Nucleus accumbens (tissue), 56 donors: ENCODE measurements around the gene SH3BP2.

Source experiments
- DNase-seq, 56 donors: peaks; one replicate each; lab custom pipeline; 2025; lab: John Stamatoyannopoulos, UW

The SH3BP2 gene

GRCh38 chr4:2816401-2816954, 23.6 kb downstream of the SH3BP2 start:
- no peak for DNase-seq

DNA sequence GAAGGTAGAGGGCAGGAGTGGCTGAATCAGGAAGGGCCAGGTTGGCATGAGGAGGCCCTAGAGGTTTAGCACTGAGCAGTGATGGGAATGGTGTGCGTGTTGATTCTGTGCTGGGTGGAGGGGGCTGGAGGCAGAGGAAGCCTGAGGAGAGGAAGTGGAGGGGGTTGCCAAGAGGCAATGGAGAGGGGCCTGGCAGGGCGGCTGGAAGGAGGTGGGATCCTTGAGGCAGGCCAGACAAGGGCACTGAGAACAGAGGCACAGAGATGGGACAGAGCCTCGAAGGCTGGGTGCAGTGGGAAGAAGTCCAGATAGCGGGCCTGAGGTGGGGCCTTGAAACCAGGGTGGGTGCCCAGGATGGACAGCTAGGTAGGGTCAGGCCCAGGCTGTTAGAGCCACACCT, 24.3 kb downstream of the SH3BP2 start:
- DNase-seq, result no peak

DNA sequence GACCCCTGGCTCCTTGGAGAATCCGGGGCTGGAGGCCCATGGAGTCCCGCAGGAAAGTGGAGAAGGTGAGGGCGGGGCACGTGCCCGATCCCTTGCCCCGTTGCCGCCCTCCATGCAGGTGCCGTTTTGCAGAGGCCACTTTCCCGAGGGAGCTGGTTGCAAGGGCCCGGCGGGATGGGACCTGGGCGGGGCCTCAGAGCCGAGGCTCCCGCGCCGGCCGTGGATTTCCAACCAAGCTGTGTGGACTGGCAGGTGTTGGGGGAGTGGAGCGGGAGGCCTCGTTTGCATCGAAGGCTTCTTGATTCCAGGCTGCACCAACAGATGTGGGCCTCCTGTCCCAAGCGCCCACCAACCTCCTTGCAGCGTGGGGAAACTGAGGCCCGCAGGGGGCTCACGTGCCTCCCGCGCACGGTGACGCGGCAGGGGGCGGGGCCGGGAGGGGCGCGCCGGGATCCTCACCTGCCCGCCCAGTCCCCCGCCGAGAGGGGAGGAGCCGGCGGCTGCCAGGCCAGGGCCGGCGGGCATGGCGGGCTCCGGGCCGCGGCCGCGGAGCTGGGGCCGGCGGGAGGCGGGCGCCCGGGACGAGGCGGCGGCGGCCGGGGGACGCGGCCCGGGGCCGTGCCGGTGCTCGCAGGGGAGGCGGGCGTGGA, 24.9 kb downstream of the SH3BP2 start:
- no peak for DNase-seq

- DNase-seq, result no peak
Measured at GRCh38 chr4:2818351-2818939, 25.6 kb downstream of the SH3BP2 start.

GRCh38 chr4:2819244-2820215, 26.6 kb downstream of the SH3BP2 start:
- no peak for DNase-seq

DNA sequence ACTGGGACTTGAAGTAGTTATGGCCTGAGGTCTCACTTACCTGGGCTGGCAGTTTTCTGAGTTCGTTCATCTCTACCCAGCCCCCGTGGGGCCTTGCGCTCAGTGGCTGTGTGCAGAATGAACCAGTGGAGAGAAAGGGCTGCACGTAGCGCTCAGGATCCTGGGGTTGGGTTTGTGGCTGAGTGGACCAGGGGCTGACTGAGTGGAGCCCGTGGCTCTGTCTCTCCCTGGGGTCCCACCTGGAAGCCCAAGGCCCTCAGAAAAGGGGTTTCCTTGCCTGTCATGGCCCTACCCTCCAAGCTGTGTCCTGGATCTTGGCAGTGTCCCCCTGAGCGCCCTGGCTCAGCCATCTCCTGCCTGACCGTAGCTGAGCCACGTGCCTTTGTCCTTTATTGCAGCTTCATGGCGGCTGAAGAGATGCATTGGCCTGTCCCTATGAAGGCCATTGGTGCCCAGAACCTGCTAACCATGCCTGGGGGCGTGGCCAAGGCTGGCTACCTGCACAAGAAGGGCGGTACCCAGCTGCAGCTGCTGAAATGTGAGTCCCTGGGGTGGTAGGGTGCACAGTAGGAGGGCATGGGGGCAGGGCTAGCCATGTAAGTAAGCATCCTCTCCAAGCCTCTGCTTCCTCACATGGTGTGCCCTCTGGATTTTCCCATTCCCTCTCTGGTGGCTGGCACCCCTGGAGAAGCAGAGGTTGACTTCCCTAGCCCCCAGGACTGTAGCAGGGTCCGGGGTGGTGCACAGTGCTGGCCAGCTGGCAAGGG, 27.5 kb downstream of the SH3BP2 start:
- DNase-seq, result no peak

DNA sequence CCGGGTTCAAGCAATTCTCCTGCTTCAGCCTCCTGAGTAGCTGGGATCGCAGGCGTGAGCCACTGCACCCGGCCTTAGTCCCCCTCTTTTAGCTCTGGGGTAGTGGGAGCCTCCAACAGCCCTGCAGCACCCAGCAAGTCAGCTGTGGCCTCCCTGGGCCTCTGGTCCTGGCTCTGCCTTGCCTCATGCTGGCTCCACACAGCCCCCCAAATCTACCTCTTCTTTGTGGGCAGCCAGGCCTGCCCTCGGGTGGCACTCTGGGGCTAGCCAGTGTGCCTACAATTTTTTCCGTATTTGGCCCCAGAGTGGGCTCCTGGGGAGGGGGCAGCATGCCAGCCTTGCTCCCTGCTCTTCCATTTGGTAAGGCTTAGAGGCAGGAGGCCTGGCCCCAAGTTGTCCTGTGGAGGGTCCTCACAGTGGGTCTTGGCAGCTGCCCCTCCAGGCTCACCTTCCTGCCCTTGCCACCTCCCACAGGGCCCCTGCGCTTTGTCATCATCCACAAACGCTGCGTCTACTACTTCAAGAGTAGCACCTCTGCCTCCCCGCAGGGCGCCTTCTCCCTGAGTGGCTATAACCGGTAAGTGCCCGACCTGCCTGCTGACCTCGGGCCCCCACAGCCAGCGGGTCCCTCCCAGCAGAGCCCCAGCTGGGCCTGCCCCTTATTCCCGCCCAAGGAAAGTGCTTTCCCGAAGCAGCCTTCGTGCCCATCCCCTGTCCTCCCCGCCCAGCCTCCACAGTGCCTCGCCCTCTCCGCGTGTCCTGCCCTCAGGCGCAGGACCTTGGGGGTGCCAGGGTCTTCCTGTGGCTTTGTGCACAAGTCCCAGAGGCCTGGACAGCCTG, 29.8 kb downstream of the SH3BP2 start:
- no peak for DNase-seq

DNA sequence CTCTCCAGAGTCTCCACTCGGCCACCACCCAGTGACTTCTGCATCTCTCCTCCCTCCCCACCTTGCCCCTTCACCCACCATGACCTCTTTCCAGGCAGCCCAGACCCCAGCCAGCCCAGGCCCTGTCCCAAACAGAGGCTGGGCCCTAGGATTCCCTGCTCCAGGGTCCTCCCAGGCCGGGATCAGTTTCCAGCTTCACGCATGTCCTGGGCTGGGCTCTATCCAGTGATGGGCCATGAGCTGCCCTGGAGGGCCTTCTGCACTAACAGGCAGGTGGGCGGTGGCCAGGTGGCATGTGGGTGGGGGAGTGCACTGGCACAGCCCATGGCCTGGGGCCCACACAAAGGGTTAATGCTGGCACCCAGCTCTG, 30.4 kb downstream of the SH3BP2 start:
- DNase-seq, result no peak

GRCh38 chr4:2823671-2824328, 30.9 kb downstream of the SH3BP2 start:
- DNase-seq, result no peak

GRCh38 chr4:2824329-2824835, 31.5 kb downstream of the SH3BP2 start:
- no peak for DNase-seq

- no peak for DNase-seq
Measured at GRCh38 chr4:2824836-2825381, 32.0 kb downstream of the SH3BP2 start.

DNA sequence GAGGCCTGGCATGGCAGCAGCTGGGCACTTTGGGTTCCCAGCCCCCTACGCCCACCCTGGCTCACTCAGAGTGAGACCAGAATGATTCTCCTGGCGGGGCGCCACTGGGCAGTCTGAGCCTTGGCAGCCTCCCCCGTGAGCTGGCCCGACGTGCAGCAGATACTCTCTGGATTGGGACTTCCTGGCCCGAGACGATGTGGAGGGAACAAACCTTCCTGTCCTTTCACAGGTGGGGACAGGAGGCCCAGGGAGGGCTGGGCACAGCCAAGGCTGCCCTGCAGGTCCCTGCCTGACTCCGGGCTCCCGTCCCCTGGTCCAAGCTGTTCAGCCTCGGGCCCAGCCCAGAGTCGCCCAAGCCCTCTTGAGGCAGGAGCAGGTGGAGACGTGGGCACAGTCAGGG, 32.9 kb downstream of the SH3BP2 start:
- DNase-seq, result peak in 10 of 56 donors; percentile 11 to 55 (median 33)

- DNase-seq, result no peak
Measured at GRCh38 chr4:2827071-2827873, 34.4 kb downstream of the SH3BP2 start.

GRCh38 chr4:2827874-2828751, 35.2 kb downstream of the SH3BP2 start:
- DNase-seq, result no peak

DNA sequence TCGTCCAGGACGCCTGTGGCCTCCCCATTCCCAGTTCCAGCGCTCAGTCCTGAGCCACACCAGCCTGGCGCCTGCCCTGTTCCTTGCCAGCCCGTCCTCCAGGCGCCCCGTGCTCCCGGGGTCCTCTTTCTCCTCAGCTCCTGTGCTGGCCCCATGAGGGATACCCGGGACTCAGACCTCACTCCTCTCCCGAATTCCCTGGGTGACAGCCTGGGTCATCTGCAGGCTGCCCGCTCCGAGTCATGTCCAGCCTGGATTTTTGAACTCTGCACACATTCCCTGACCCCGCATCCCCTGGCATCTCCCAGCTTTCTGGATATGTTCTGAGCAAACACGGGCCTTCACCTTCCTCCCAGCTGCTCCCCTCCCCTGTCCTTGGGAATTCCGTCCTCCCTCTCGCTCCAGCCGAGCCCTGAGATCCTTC, 35.9 kb downstream of the SH3BP2 start:
- no peak for DNase-seq

DNA sequence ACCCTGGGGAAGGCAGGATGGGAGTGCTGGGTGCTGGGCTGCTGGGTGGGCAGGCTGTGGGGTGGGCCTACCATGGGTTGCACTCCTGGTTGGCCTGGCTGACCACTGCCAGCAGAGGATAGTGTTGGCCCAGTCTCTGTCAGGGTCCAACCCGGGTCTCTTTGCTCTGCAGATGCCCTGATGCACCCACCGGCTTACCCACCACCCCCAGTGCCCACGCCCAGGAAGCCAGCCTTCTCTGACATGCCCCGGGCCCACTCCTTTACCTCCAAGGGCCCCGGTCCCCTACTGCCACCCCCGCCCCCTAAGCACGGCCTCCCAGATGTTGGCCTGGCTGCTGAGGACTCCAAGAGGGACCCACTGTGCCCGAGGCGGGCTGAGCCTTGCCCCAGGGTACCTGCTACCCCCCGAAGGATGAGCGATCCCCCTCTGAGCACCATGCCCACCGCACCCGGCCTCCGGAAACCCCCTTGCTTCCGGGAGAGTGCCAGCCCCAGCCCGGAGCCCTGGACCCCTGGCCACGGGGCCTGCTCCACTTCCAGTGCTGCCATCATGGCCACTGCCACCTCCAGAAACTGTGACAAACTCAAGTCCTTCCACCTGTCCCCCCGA, 36.5 kb downstream of the SH3BP2 start:
- no peak for DNase-seq
